HEK293T (cell line): ENCODE measurements around the gene ECSCR.

ENCODE experiments used
- ARNT ChIP-seq: fragments of 450-650 bp; IDR thresholded peaks from 2 replicates; pipeline ENCODE4 v1.6.1; 2017; ENCODE audit warnings: mild to moderate bottlenecking
- BHLHE40 ChIP-seq: fragments of 450-650 bp; IDR thresholded peaks from 2 replicates; pipeline ENCODE4 v1.6.1; 2016; ENCODE audit warnings: mild to moderate bottlenecking, moderate library complexity, borderline replicate concordance
- CTBP1 ChIP-seq: fragments of 450-650 bp; IDR thresholded peaks from 2 replicates; pipeline ENCODE4 v1.6.1; 2016; ENCODE audit warnings: borderline replicate concordance
- ELF4 ChIP-seq: fragments of 450-650 bp; IDR thresholded peaks from 2 replicates; pipeline ENCODE4 v1.6.1; 2017; ENCODE audit warnings: antibody characterized with exemption
- FOXA1 ChIP-seq: fragments of 450-650 bp; IDR thresholded peaks from 2 replicates; pipeline ENCODE4 v1.6.1; 2016; ENCODE audit warnings: mild to moderate bottlenecking
- FOXK2 ChIP-seq: fragments of 450-650 bp; IDR thresholded peaks from 2 replicates; pipeline ENCODE4 v1.6.1; 2016; ENCODE audit warnings: mild to moderate bottlenecking
- FOXM1 ChIP-seq: fragments of 450-650 bp; IDR thresholded peaks from 2 replicates; pipeline ENCODE4 v1.6.1; 2017; ENCODE audit warnings: mild to moderate bottlenecking, borderline replicate concordance
- HDGF ChIP-seq: fragments of 450-650 bp; IDR thresholded peaks from 2 replicates; pipeline ENCODE4 v1.6.1; 2017; ENCODE audit warnings: antibody characterized with exemption, borderline replicate concordance
- L3MBTL2 ChIP-seq: fragments of 450-650 bp; conservative IDR thresholded peaks from 2 replicates; pipeline ENCODE4 v1.6.1; 2016; ENCODE audit warnings: mild to moderate bottlenecking
- PKNOX1 ChIP-seq: fragments of 450-650 bp; IDR thresholded peaks from 2 replicates; pipeline ENCODE4 v1.6.1; 2016
- SP1 ChIP-seq: fragments of 450-650 bp; IDR thresholded peaks from 2 replicates; pipeline ENCODE4 v1.6.1; 2017
- SUZ12 ChIP-seq: fragments of 450-650 bp; IDR thresholded peaks from 2 replicates; pipeline ENCODE4 v1.6.1; 2016; ENCODE audit warnings: mild to moderate bottlenecking

GRCh38 chr5:139492700-139493192 lies 30.2 kb upstream of the ECSCR start:
- TF ChIP-seq FOXM1 (no peak), ELF4 (no peak), L3MBTL2 (no peak), PKNOX1 (no peak), BHLHE40 (no peak), FOXK2 (no peak), SUZ12 (no peak), HDGF (no peak), FOXA1 (no peak), SP1 (no peak), CTBP1 (no peak), ARNT (no peak)
